Peyer's patch (tissue), 4 donors: ENCODE results near the gene SCLT1. TPM values are rescaled to one million over a fixed set of nuclear protein-coding genes. Genes with fewer than 3 reads are reported as not detected.

ENCODE experiments used
- DNase-seq, 3 donors: peaks; one replicate each; pipeline ENCODE4 v3.0.0-alpha.2; 2017 to 2019
- H3K27ac ChIP-seq, 4 donors: fragments of 200-600 bp; sonication (generic); one replicate each; pipeline ENCODE4 v1.5.1; 2016 to 2019
- H3K27me3 ChIP-seq, 2 donors: fragments of 200-600 bp; sonication (generic); one replicate each; pipeline ENCODE4 v1.5.1; 2019
- H3K36me3 ChIP-seq, 3 donors: fragments of 200-600 bp; sonication (generic); one replicate each; pipeline ENCODE4 v1.5.1; 2016 to 2019
- H3K4me1 ChIP-seq, 4 donors: fragments of 200-600 bp; sonication (generic); one replicate each; pipeline ENCODE4 v1.5.1; 2016 to 2019
- H3K4me3 ChIP-seq, 4 donors: fragments of 200-600 bp; sonication (generic); 1 replicate in 3 of 4; 2 replicates in 1 of 4; pipeline ENCODE4 v1.5.1; 2016 to 2019; ENCODE audit warnings: mild to moderate bottlenecking in 1 of 4
- H3K9me3 ChIP-seq, 4 donors: fragments of 200-600 bp; sonication (generic); one replicate each; pipeline ENCODE4 v1.5.1; 2016 to 2019; ENCODE audit warnings: mild to moderate bottlenecking in 1 of 4
- POLR2A ChIP-seq, 2 donors: fragments of 450-650 bp; IDR thresholded peaks; one replicate each; pipeline ENCODE4 v1.5.1; 2017; ENCODE audit warnings: antibody characterized with exemption in 2 of 2, mild to moderate bottlenecking in 2 of 2, moderate library complexity in 2 of 2
- total RNA-seq, 4 donors: library from RNA; depleted of rRNA; stranded (reverse); fragments of >200 nt; gene quantifications; one replicate each; pipeline ENCODE4 v1.1.0, GENCODE V29; 2016
- TF ChIP-seq, protein P1 (sequence below), 6 experiments: fragments of 450-650 bp in 4 of 6; fragments of 200-600 bp in 2 of 6; sonication (generic) in 1 of 6; IDR thresholded peaks; one replicate each; pipeline ENCODE4 v1.5.1; 2017 to 2019; ENCODE audit warnings: antibody characterized with exemption in 6 of 6, mild to moderate bottlenecking in 3 of 6, moderate library complexity in 1 of 6

SCLT1 gene
- total RNA-seq, 4 donors from 2014 or later = 13.0 to 34.7 (median 18.0) TPM

DNA sequence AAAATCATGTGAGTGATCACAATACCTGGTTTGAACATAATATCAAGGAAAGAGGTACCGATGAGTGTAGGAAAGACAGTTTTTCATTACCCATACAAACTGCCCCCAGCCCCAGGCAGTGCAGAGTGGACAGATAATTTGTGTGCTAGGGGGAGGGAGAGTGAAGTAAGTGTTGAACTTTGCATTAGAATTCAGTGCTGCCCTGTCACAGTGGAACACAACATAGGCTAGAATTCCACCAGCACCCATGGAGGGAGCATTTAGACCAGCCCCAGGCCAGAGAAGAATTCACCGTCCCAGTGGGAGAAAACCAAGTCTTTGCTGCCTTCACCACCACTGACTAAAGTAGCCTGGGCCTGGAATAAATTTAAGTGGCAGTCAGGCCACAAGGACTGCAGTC lies 107.3 kb downstream of the SCLT1 start:
- Histone ChIP-seq H3K9me3 (no peaks in the 10 kb centered on the region), H3K4me3 (no peak overlapping the region), H3K36me3 (no peaks in the 10 kb centered on the region), H3K27me3 (no peaks in the 10 kb centered on the region), H3K27ac (no peak overlapping the region), H3K4me1 (no peaks in the 10 kb centered on the region)
- TF ChIP-seq, protein P1, sequence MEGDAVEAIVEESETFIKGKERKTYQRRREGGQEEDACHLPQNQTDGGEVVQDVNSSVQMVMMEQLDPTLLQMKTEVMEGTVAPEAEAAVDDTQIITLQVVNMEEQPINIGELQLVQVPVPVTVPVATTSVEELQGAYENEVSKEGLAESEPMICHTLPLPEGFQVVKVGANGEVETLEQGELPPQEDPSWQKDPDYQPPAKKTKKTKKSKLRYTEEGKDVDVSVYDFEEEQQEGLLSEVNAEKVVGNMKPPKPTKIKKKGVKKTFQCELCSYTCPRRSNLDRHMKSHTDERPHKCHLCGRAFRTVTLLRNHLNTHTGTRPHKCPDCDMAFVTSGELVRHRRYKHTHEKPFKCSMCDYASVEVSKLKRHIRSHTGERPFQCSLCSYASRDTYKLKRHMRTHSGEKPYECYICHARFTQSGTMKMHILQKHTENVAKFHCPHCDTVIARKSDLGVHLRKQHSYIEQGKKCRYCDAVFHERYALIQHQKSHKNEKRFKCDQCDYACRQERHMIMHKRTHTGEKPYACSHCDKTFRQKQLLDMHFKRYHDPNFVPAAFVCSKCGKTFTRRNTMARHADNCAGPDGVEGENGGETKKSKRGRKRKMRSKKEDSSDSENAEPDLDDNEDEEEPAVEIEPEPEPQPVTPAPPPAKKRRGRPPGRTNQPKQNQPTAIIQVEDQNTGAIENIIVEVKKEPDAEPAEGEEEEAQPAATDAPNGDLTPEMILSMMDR (IDR thresholded peaks at IDR 0.05) = no peak
- TF ChIP-seq POLR2A (IDR thresholded peaks at IDR 0.05) = no peak
- DNase-seq = no peak

DNA sequence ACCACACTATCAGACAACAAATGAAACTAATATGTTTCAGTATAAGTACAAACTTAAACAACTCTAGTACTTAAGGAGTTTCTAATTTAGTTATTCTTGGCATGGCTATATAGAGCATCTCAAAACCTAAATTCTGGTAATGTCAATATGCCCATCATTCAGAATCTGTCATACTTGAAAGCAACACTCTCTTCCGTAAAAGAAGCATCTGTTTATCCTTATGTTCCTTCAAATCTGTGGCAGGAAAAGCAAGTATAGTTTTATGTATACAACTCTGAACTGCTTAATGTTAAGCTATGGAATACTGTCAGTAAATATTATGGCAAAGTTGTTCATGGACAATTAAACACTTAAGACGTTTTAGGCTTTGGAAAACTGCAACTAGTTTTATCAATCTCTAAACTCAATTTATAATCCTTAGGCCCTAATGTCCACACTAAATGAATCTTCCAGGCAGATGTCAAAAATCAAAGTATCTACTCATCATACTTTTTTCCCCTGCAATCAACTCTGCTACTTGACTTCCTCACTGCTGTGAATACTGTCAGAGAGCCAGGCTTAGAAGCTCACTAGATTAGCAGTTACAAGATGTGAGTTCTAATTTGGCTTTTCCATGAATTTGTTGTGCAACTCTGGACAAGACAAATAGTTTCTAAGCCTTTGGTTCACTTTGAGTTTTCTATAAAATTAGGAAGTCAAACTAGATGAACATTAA lies 109.4 kb downstream of the SCLT1 start:
- Histone ChIP-seq H3K4me1 (no peaks in the 10 kb centered on the region), H3K9me3 (no peaks in the 10 kb centered on the region), H3K27me3 (no peaks in the 10 kb centered on the region), H3K4me3 (no peak overlapping the region), H3K27ac (no peak overlapping the region), H3K36me3 (no peaks in the 10 kb centered on the region)
- DNase-seq = no peak
- no peak for TF ChIP-seq POLR2A (IDR thresholded peaks at IDR 0.05)
- TF ChIP-seq, protein P1 (IDR thresholded peaks at IDR 0.05) = no peak

DNA sequence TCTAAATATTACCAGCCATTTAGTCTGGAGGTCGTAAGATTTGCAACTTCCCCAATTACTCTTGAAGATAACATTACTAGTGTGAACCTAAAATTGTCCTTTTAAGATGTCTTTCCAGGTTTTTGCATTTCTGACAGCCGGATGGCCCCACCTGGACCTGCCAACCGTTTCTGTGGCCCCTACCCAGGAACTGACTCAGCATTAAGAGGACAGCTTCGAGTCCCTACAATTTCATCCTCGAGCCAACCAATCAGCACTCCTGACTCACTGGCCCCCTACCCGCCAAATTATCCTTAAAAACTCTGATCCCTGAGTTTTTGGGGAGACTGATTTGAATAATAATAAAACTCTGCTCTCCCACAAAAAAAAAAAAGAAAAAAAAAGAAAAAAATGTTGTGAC lies 112.0 kb downstream of the SCLT1 start:
- no peak overlapping the region for H3K27ac ChIP-seq
- H3K4me1 ChIP-seq = no peaks in the 10 kb centered on the region
- no peak overlapping the region for H3K4me3 ChIP-seq
- TF ChIP-seq, protein P1 (IDR thresholded peaks at IDR 0.05) = no peak
- no peak for TF ChIP-seq POLR2A (IDR thresholded peaks at IDR 0.05)
- H3K27me3 ChIP-seq = no peaks in the 10 kb centered on the region
- DNase-seq = no peak
- no peaks in the 10 kb centered on the region for H3K36me3 ChIP-seq
- H3K9me3 ChIP-seq = no peaks in the 10 kb centered on the region

DNA sequence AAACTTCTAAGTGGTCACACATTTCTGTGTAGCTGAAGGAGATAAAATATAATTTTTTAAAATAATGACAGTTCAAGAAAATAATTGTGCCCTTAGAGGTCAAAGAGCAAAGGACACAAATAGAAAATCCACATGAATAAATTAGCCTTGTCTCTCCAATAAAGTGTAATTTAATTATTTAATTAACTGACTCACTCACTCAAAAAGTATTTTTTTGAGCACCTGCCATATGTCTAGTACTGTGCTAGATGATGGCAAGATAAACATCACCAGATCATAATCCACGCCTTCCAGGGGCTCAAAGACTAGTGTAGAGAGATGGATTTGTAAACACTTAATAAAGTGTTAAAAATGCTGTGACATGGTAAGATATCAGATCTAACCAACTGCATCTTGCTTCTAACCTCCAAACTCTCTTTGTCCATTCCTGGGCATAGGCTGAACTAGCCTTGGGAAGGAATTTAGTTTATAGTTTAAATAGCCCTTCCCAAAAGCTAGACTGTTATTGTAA lies 112.5 kb downstream of the SCLT1 start:
- Histone ChIP-seq H3K9me3 (no peaks in the 10 kb centered on the region), H3K4me3 (no peak overlapping the region), H3K27me3 (no peaks in the 10 kb centered on the region), H3K36me3 (no peaks in the 10 kb centered on the region), H3K4me1 (no peaks in the 10 kb centered on the region), H3K27ac (no peak overlapping the region)
- TF ChIP-seq, protein P1 (IDR thresholded peaks at IDR 0.05) = no peak
- no peak for DNase-seq

DNA sequence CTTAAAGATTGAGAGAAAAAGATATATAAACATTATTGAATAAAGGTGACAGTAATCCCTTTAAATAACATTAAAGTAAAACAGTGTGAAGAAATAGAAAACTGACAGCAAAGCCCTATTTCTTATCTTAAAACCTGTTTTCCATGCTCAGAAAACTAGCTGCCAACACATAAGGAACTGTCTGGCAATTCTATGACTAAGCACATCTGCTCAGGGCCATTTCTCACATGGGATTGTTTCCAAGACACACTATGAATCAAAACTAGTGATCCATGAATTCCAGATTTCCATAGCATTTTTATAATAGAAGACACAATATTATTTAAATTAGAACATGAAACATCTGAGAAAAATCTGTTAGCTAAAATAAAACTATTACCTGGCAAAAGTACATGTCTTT lies 113.4 kb downstream of the SCLT1 start:
- no peaks in the 10 kb centered on the region for H3K4me1 ChIP-seq
- TF ChIP-seq POLR2A (IDR thresholded peaks at IDR 0.05) = no peak
- TF ChIP-seq, protein P1 (IDR thresholded peaks at IDR 0.05) = no peak
- H3K27ac ChIP-seq = no peak overlapping the region
- H3K9me3 ChIP-seq = no peaks in the 10 kb centered on the region
- no peaks in the 10 kb centered on the region for H3K36me3 ChIP-seq
- H3K27me3 ChIP-seq = no peaks in the 10 kb centered on the region
- H3K4me3 ChIP-seq = no peak overlapping the region
- no peak for DNase-seq
